HepG2 (cell line): ENCODE results near the gene RRP9. TPM values are rescaled to one million over a fixed set of nuclear protein-coding genes. Genes with fewer than 3 reads are reported as not detected.

Source experiments
- ATAC-seq: fragments of 200-7000 bp; cut with Tn5 transposase; 3 replicates; pipeline ENCODE4 v1.9.1; 2020; ENCODE audit warnings: mild to moderate bottlenecking, moderate library complexity
- BruUV-seq: library from RNA; stranded (reverse); fragments of 400-500 nt; replicated peaks from 2 replicates; lab custom pipeline; 2021; lab: Mats Ljungman, UMichigan
- CTCF ChIA-PET: fragments of 300-600 bp; formaldehyde crosslinking; extraction: SDS; loops from one replicate; lab custom pipeline; 2021; ENCODE audit warnings: low total read pairs, inconsistent platforms, low intra/inter-chr PET ratio; lab: Yijun Ruan, JAX
- POLR2A ChIA-PET: fragments of 350-600 bp; sonication (Branson Sonifier 250); formaldehyde crosslinking; loops from one replicate; lab custom pipeline; 2020; ENCODE audit warnings: antibody characterized with exemption, inconsistent platforms; lab: Yijun Ruan, JAX
- DNase-seq: peaks from one replicate; pipeline ENCODE4 v3.0.0-alpha.2; 2015; ENCODE audit warnings: low spot score
- FAIRE-seq: peaks from 3 replicates; lab custom pipeline; 2011; peaks lifted over from hg19 to GRCh38; lab: Jason Lieb, UNC
- H2AFZ ChIP-seq: one replicate; pipeline ENCODE4 v1.6.1; 2011; ENCODE audit warnings: low read length, inconsistent platforms
- H3K27ac ChIP-seq: fragments of 300-600 bp; 3 replicates; pipeline ENCODE4 v1.8.0; 2011; ENCODE audit warnings: mixed run types, mild to moderate bottlenecking, mixed read lengths, low read length, inconsistent platforms; ENCODE audit not compliant: insufficient read depth; ENCODE audit errors: extremely low read length
- H3K27me3 ChIP-seq, 2 experiments: fragments of 200-600 bp in 1 of 2; 2 replicates in 1 of 2; 3 replicates in 1 of 2; pipeline versions ENCODE4 v1.6.0 to v1.8.0; 2011; ENCODE audit warnings: low read length in 2 of 2, mild to moderate bottlenecking in 2 of 2, moderate library complexity in 2 of 2, inconsistent platforms in 1 of 2; ENCODE audit not compliant: insufficient read depth in 2 of 2, control insufficient read depth in 1 of 2
- H3K36me3 ChIP-seq, 2 experiments: fragments of 200-600 bp in 1 of 2; replicated peaks in 1 of 2; 2 replicates in 1 of 2; 3 replicates in 1 of 2; pipeline versions ENCODE4 v1.5.1 to v1.8.0; 2011; ENCODE audit warnings: low read length in 2 of 2, inconsistent platforms in 1 of 2; ENCODE audit not compliant: insufficient read depth in 2 of 2, control insufficient read depth in 1 of 2
- H3K4me1 ChIP-seq: 2 replicates; pipeline ENCODE4 v1.5.1; 2012; ENCODE audit warnings: low read length, inconsistent platforms; ENCODE audit not compliant: insufficient read depth
- H3K4me2 ChIP-seq: 2 replicates; pipeline ENCODE4 v1.6.0; 2011; ENCODE audit warnings: low read depth, low read length, inconsistent platforms
- H3K4me3 ChIP-seq, 3 experiments: fragments of 200-600 bp in 1 of 3; sonication (generic), shearing (Covaris generic) in 1 of 3; replicated peaks in 1 of 3; 2 replicates each; pipeline ENCODE4 v1.5.1; 2011 to 2016; ENCODE audit warnings: low read length in 3 of 3, inconsistent platforms in 2 of 3, low read depth in 2 of 3, mild to moderate bottlenecking in 2 of 3, control low read depth in 1 of 3, mixed read lengths in 1 of 3; ENCODE audit not compliant: insufficient read depth in 1 of 3
- H3K79me2 ChIP-seq: one replicate; pipeline ENCODE4 v1.6.1; 2011; ENCODE audit warnings: low read length, inconsistent platforms; ENCODE audit not compliant: insufficient read depth
- H3K9ac ChIP-seq: 2 replicates; pipeline ENCODE4 v1.6.0; 2011; ENCODE audit warnings: mild to moderate bottlenecking, low read depth, low read length, inconsistent platforms; ENCODE audit not compliant: insufficient read depth
- H3K9me3 ChIP-seq: 2 replicates; pipeline ENCODE4 v1.5.1; 2012; ENCODE audit warnings: mild to moderate bottlenecking, low read length
- H4K20me1 ChIP-seq: 2 replicates; pipeline ENCODE4 v1.6.0; 2011; ENCODE audit warnings: inconsistent platforms, mild to moderate bottlenecking, low read length, moderate library complexity; ENCODE audit not compliant: insufficient read depth
- EHMT2 ChIP-seq: fragments of 200-600 bp; sonication (generic); IDR thresholded peaks from 2 replicates; pipeline ENCODE4 v1.7.0; 2017; ENCODE audit warnings: antibody characterized with exemption, low read depth, low read length, borderline replicate concordance
- GPBP1L1 ChIP-seq: sonication (generic); formaldehyde crosslinking; IDR thresholded peaks from 2 replicates; pipeline ENCODE4 v1.5.0; 2020; ENCODE audit warnings: mild to moderate bottlenecking, missing genetic modification reagents
- NR2F2 ChIP-seq: IDR thresholded peaks from 2 replicates; pipeline ENCODE4 v1.6.1; 2012; ENCODE audit warnings: low read depth, inconsistent platforms, borderline replicate concordance
- PHB2 ChIP-seq: fragments of 450-650 bp; IDR thresholded peaks from 2 replicates; pipeline ENCODE4 v1.6.1; 2018; ENCODE audit not compliant: partially characterized antibody
- PTBP1 ChIP-seq: fragments of 200-400 bp; formaldehyde crosslinking; IDR thresholded peaks from 2 replicates; pipeline ENCODE4 v1.6.1; 2018; ENCODE audit warnings: low read length, low read depth; ENCODE audit not compliant: poor library complexity, severe bottlenecking
- ZBTB4 ChIP-seq: sonication (generic); formaldehyde crosslinking; IDR thresholded peaks from 2 replicates; pipeline ENCODE4 v1.4.0; 2020; ENCODE audit warnings: missing genetic modification reagents, mild to moderate bottlenecking, borderline replicate concordance
- ZNF282 ChIP-seq: fragments of 450-650 bp; IDR thresholded peaks from 2 replicates; pipeline ENCODE4 v1.6.1; 2018; ENCODE audit not compliant: partially characterized antibody
- ZNF605 ChIP-seq: sonication (generic); formaldehyde crosslinking; IDR thresholded peaks from 2 replicates; pipeline ENCODE4 v1.8.0; 2022; ENCODE audit warnings: mild to moderate bottlenecking, missing genetic modification reagents
- ZNF775 ChIP-seq: sonication (generic); formaldehyde crosslinking; IDR thresholded peaks from 2 replicates; pipeline ENCODE4 v1.4.0; 2020; ENCODE audit warnings: missing genetic modification reagents, mild to moderate bottlenecking, moderate library complexity, borderline replicate concordance
- WGBS: methylation state at CpG from one replicate; pipeline ENCODE4 v1.1.6; 2017; ENCODE audit warnings: low lambda C conversion rate; 5-methylcytosine and 5-hydroxymethylcytosine counted together
- in situ Hi-C: cut with HindIII; loops from 2 replicates; pipeline ENCODE4 v1.10.0; 2017; ENCODE audit warnings: low pct_unique_long_range_greater_than_20kb; ENCODE audit not compliant: extremely low pct_ligation_motif_present
- intact Hi-C: fragments of 100-400 bp; cut with micrococcal nuclease; formaldehyde crosslinking; loops from one replicate; pipeline ENCODE4 v1.10.0; 2022; ENCODE audit not compliant: unreplicated experiment
- polyA plus RNA-seq, 8 experiments: library from polyadenylated mRNA; depleted of rRNA in 3 of 8; stranded (reverse) in 7 of 8; unstranded in 1 of 8; fragments of >200 nt; fragmentation: Illumina TruSeq in 4 of 8; extraction: Trizol in 4 of 8; gene quantifications; 2 replicates each; pipeline versions ENCODE4 v1.2.1 to v1.2.3, GENCODE V29; 2011 to 2016; ENCODE audit warnings: low read depth in 4 of 8, missing spikeins in 1 of 8, mixed read lengths in 1 of 8; ENCODE audit not compliant: insufficient read depth in 1 of 8
- total RNA-seq, 5 experiments: library from RNA; depleted of rRNA; stranded (reverse); fragments of >200 nt; fragmentation: Illumina TruSeq; extraction: Trizol; gene quantifications; 2 replicates each; pipeline ENCODE4 v1.2.3, GENCODE V29; 2016; ENCODE audit warnings: low read depth in 1 of 5
- TF ChIP-seq, protein P1 (sequence below): sonication (generic); formaldehyde crosslinking; IDR thresholded peaks from 2 replicates; pipeline ENCODE4 v1.4.0; 2020; ENCODE audit warnings: missing genetic modification reagents

Gene RRP9
- total and polyA plus RNA-seq, 2 of the 13 experiments (the other 11 are each of a cell fraction or from before 2014, with no cell fraction given), result 14.8 to 44.0 TPM

DNA sequence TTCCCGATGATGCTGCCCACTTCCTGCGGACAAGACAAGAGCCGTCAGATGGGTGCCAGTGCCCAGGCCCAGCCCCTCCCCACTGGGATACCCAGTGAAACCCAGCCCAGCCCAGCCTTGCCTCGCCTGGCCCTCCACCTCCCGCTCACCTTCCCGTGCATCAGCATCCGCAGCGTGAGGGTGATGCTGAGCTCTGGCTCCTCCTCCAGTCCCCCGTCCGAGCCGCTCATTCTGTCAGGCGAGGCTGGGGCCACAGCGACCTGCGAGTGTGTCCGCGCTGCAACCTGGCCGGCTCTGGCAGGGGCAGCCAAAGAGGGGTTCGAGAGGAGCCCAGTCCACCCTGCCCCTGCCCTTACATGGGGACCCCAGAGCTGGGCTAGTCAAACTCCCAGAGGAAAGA, 19.3 kb upstream of the RRP9 start:
- Histone ChIP-seq H3K27ac (no peak overlapping the region), H3K4me3 (no peak overlapping the region), H4K20me1 (no peaks in the 10 kb centered on the region), H3K27me3 (no peaks in the 10 kb centered on the region), H3K4me1 (peaks cover 47% of the 10 kb centered on the region), H3K9ac (no peak overlapping the region), H3K79me2 (no peaks in the 10 kb centered on the region), H2AFZ (no peak overlapping the region), H3K9me3 (no peaks in the 10 kb centered on the region), H3K4me2 (no peak overlapping the region), H3K36me3 (peaks cover 4 to 19% of the 10 kb centered on the region in 2 experiments; a peak in 4 of 5 replicates)
- BruUV-seq, result no TSS peak
- FAIRE-seq, result no peak
- intact Hi-C loops, result no loop called here
- WGBS, result 96% methylated on average over 10 of the region's 18 CpGs
- in situ Hi-C loops, result no loop called here
- ATAC-seq, result no peak
- no peak for TF ChIP-seq ZNF775 (CRISPR knock-in tag)
- no peak for TF ChIP-seq PHB2
- no peak for TF ChIP-seq PTBP1
- TF ChIP-seq ZNF605 (CRISPR knock-in tag), result no peak
- no peak for TF ChIP-seq EHMT2
- TF ChIP-seq NR2F2, result no peak
- no peak for TF ChIP-seq ZNF282
- TF ChIP-seq ZBTB4 (CRISPR knock-in tag), result no peak
- TF ChIP-seq, protein P1, sequence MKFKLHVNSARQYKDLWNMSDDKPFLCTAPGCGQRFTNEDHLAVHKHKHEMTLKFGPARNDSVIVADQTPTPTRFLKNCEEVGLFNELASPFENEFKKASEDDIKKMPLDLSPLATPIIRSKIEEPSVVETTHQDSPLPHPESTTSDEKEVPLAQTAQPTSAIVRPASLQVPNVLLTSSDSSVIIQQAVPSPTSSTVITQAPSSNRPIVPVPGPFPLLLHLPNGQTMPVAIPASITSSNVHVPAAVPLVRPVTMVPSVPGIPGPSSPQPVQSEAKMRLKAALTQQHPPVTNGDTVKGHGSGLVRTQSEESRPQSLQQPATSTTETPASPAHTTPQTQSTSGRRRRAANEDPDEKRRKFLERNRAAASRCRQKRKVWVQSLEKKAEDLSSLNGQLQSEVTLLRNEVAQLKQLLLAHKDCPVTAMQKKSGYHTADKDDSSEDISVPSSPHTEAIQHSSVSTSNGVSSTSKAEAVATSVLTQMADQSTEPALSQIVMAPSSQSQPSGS (CRISPR knock-in tag), result no peak
- no peak for TF ChIP-seq GPBP1L1 (CRISPR knock-in tag)
- no peak for DNase-seq
- ChIA-PET CTCF (no interaction called here), POLR2A (no interaction called here)
